Esophagus squamous epithelium (tissue), 5 donors: ENCODE results near the gene EDA. TPM values are rescaled to one million over a fixed set of nuclear protein-coding genes. Genes with fewer than 3 reads are reported as not detected.

ENCODE experiments used
- DNase-seq: peaks from one replicate; lab custom pipeline; 2025; lab: John Stamatoyannopoulos, UW
- H3K27ac ChIP-seq, 4 donors: fragments of 200-600 bp; sonication (generic); one replicate each; pipeline ENCODE4 v1.5.1; 2016 to 2019; ENCODE audit warnings: mild to moderate bottlenecking in 1 of 4
- H3K27me3 ChIP-seq, 4 donors: fragments of 200-600 bp; sonication (generic); 1 replicate in 3 of 4; 2 replicates in 1 of 4; pipeline versions ENCODE4 v1.5.1 to v1.6.0; 2017 to 2021; ENCODE audit warnings: antibody characterized with exemption in 1 of 4
- H3K36me3 ChIP-seq, 3 donors: fragments of 200-600 bp; sonication (generic); one replicate each; pipeline ENCODE4 v1.5.1; 2016 to 2019
- H3K4me1 ChIP-seq, 3 donors: fragments of 200-600 bp; sonication (generic); one replicate each; pipeline ENCODE4 v1.5.1; 2017 to 2019
- H3K4me3 ChIP-seq, 4 donors: fragments of 200-600 bp; sonication (generic); 1 replicate in 3 of 4; 2 replicates in 1 of 4; pipeline ENCODE4 v1.5.1; 2016 to 2019; ENCODE audit warnings: mild to moderate bottlenecking in 2 of 4, moderate library complexity in 1 of 4
- H3K9me3 ChIP-seq, 3 donors: fragments of 200-600 bp; sonication (generic); one replicate each; pipeline ENCODE4 v1.5.1; 2016 to 2019
- POLR2A ChIP-seq, 4 donors: fragments of 450-650 bp; IDR thresholded peaks; one replicate each; pipeline ENCODE4 v1.6.1; 2017; ENCODE audit warnings: antibody characterized with exemption in 4 of 4, mild to moderate bottlenecking in 4 of 4, moderate library complexity in 3 of 4
- WGBS, 2 donors: methylation state at CpG; one replicate each; pipeline ENCODE4 v1.1.5; 2018; 5-methylcytosine and 5-hydroxymethylcytosine counted together
- intact Hi-C: fragments of 100-400 bp; cut with DNase I; formaldehyde crosslinking; loops from one replicate; pipeline ENCODE4 v1.15.0; 2022
- total RNA-seq, 4 donors: library from RNA; depleted of rRNA; stranded (reverse); fragments of >200 nt; gene quantifications; one replicate each; pipeline ENCODE4 v1.1.0, GENCODE V29; 2016
- TF ChIP-seq, protein P1 (sequence below), 6 experiments: fragments of 450-650 bp in 4 of 6; fragments of 200-600 bp in 2 of 6; sonication (generic) in 2 of 6; IDR thresholded peaks; one replicate each; pipeline ENCODE4 v1.5.1; 2016 to 2019; ENCODE audit warnings: antibody characterized with exemption in 6 of 6, mild to moderate bottlenecking in 4 of 6, moderate library complexity in 4 of 6
- donor health status: DM: yes; HTN: yes; CAD: no.

Gene EDA
- total RNA-seq, 4 donors from 2014 or later, result 1.5 to 2.9 (median 2.4) TPM

DNA sequence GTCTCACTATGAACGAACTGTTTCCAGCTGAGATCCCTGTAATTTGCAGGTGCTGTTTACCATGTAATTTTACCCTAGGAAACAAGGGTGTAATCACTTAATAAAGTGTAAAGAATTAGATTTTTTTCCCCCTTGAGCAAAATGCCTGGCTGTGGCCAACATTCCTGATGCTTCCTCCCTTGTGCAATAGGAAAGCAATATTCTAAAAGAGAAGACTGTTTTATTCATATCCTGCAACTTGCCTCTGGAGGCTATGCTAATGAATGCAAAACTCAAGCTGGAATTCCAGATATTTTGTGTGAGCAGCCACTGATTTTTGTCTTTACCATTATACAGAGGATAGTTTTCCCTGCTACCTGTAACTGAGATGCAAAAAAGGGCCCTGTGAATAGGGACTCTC, 335.8 kb downstream of the EDA start:
- no peaks in the 10 kb centered on the region for H3K4me1 ChIP-seq
- H3K27me3 ChIP-seq, result no peaks in the 10 kb centered on the region
- DNase-seq, result no peak
- intact Hi-C loops, result no loop called here
- no peaks in the 10 kb centered on the region for H3K9me3 ChIP-seq
- no peaks in the 10 kb centered on the region for H3K36me3 ChIP-seq
- no peak overlapping the region for H3K4me3 ChIP-seq
- H3K27ac ChIP-seq, result no peak overlapping the region
- TF ChIP-seq POLR2A (IDR thresholded peaks at IDR 0.05), result no peak
- 61 to 67% methylated on average over 1 of the region's 1 CpG for WGBS, 2 donors

DNA sequence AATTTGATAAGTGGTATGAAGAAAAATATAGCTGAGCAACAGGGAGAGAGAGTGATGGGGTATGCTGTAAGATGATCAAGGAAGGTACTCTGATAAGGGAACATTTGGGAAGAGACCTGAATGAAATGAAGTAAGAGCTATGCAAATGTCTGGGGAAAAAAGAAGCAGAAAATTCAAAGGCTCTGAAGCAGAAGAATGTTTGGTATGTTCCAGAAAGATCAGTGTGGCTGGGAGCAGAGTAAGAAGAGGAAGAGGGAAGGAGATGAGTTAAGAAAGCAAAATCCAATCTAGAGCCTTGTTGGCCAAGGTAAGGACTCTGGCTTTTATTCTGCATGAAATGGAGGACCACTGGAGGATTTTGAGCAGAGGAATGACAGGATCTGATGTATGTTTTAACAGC, 343.8 kb downstream of the EDA start:
- intact Hi-C loops, result no loop called here
- Histone ChIP-seq H3K4me1 (no peaks in the 10 kb centered on the region), H3K9me3 (no peaks in the 10 kb centered on the region), H3K27ac (no peak overlapping the region), H3K27me3 (no peaks in the 10 kb centered on the region), H3K4me3 (no peak overlapping the region), H3K36me3 (no peaks in the 10 kb centered on the region)
- DNase-seq, result no peak
- TF ChIP-seq, protein P1, sequence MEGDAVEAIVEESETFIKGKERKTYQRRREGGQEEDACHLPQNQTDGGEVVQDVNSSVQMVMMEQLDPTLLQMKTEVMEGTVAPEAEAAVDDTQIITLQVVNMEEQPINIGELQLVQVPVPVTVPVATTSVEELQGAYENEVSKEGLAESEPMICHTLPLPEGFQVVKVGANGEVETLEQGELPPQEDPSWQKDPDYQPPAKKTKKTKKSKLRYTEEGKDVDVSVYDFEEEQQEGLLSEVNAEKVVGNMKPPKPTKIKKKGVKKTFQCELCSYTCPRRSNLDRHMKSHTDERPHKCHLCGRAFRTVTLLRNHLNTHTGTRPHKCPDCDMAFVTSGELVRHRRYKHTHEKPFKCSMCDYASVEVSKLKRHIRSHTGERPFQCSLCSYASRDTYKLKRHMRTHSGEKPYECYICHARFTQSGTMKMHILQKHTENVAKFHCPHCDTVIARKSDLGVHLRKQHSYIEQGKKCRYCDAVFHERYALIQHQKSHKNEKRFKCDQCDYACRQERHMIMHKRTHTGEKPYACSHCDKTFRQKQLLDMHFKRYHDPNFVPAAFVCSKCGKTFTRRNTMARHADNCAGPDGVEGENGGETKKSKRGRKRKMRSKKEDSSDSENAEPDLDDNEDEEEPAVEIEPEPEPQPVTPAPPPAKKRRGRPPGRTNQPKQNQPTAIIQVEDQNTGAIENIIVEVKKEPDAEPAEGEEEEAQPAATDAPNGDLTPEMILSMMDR (IDR thresholded peaks at IDR 0.05), result no peak
- no peak for TF ChIP-seq POLR2A (IDR thresholded peaks at IDR 0.05)

DNA sequence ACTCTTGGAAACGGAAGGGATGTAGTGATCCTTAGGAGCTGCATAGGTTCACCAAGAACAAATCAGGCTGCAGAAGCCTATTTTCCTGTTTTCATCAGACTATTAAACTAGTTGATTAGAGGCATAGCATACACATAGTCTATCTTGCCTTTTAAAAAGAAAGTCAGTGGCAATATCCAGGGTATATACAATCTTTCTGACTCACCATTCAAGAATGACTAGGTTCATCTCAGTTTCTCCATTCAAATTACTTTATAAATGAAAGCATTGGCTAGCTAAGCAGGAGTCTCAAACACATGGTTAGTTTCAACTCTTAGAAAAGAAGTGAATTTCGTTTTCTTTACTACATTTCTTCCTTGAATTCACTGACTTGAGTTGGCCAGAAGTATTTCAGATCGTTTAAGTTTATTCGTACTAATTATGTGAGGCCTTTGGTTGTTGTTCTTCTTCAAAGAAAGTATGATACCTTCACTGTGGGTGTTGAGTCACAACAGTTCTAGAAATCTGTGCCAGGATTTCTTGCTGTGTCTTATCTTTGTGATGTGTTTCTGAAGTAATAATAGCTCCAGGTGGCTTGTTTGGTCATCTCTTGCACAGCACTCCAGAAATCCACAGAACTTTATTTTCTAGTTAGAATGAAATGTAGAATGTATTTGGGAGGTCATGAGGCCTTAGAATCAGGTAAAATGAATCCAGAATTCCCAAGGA, 345.6 kb downstream of the EDA start:
- DNase-seq, result no peak
- no peaks in the 10 kb centered on the region for H3K27me3 ChIP-seq
- H3K9me3 ChIP-seq, result no peaks in the 10 kb centered on the region
- H3K36me3 ChIP-seq, result no peaks in the 10 kb centered on the region
- intact Hi-C loops, result no loop called here
- H3K4me1 ChIP-seq, result no peaks in the 10 kb centered on the region
- TF ChIP-seq, protein P1 (IDR thresholded peaks at IDR 0.05), result no peak
- TF ChIP-seq POLR2A (IDR thresholded peaks at IDR 0.05), result no peak
- 64 to 69% methylated on average over 4 of the region's 4 CpGs for WGBS, 2 donors
- H3K4me3 ChIP-seq, result no peak overlapping the region
- H3K27ac ChIP-seq, result no peak overlapping the region

DNA sequence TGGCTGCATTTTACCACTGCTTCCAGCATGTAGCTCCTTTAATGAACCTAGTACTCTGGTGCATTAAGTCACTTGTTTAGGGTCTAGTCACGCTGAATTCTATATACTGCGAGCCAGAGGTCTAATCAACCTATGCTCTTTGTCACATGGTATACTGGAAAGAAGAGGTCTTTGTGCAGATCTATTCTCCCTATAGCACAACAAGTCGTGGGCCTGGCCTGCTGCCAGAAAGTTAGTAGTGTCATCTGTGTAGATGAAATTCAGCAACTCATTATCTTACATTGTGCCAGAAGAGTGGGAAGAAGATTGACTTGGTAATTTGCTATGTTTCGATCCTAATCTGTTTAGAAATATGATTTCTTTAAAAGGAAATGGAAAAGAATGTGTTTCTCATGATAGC, 353.0 kb downstream of the EDA start:
- Histone ChIP-seq H3K9me3 (no peaks in the 10 kb centered on the region), H3K36me3 (no peaks in the 10 kb centered on the region), H3K4me1 (no peaks in the 10 kb centered on the region), H3K27ac (no peak overlapping the region), H3K27me3 (no peaks in the 10 kb centered on the region), H3K4me3 (no peak overlapping the region)
- 51 to 54% methylated on average over 4 of the region's 4 CpGs for WGBS, 2 donors
- TF ChIP-seq POLR2A (IDR thresholded peaks at IDR 0.05), result no peak
- TF ChIP-seq, protein P1 (IDR thresholded peaks at IDR 0.05), result no peak
- intact Hi-C loops, result no loop called here
- DNase-seq, result no peak

DNA sequence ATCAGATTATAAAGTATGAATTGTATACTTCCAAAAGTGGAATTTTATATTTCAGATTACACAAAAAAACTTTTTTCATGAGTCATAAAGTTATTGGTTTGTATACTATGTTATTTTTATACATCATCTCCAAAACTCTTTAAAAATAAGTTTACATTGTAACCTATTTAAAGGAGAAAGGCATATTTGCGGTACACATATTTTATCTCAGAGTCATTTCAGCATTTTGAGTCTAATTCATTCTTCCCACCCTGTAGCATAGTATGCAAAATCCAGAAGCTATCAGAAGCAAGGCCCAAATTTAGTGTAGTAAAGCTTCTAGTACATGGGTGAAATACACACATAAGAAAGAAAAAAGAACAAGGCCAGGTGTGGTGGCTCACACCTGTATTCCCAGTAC, 353.5 kb downstream of the EDA start:
- H3K4me3 ChIP-seq, result no peak overlapping the region
- WGBS, 2 donors, result 85 to 89% methylated on average over 1 of the region's 1 CpG
- no peaks in the 10 kb centered on the region for H3K27me3 ChIP-seq
- no peaks in the 10 kb centered on the region for H3K36me3 ChIP-seq
- TF ChIP-seq POLR2A (IDR thresholded peaks at IDR 0.05), result no peak
- no peaks in the 10 kb centered on the region for H3K4me1 ChIP-seq
- intact Hi-C loops, result no loop called here
- no peak for DNase-seq
- no peak overlapping the region for H3K27ac ChIP-seq
- H3K9me3 ChIP-seq, result no peaks in the 10 kb centered on the region

DNA sequence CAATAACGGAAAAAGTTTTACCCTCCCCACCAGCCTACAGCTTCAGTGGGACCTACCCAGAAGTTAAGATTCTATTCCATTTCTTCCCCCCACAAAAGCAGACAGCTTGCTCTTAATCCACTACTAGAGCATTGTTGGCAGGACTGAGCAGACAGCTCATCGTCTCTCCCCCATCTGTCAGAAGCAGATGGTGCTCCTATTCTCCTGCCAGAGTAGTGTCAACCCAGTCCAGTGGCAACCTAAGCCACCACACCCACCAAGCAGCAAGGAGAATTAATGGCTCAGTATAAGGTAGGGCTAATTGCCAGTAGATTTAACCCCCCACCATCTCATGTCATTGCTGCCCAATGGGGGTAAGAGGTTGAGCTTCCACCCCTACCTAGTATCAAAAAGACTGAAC, 371.8 kb downstream of the EDA start:
- WGBS, 2 donors, result 35 to 49% methylated on average over 2 of the region's 2 CpGs
- TF ChIP-seq POLR2A (IDR thresholded peaks at IDR 0.05), result no peak
- TF ChIP-seq, protein P1 (IDR thresholded peaks at IDR 0.05), result no peak
- Histone ChIP-seq H3K27ac (no peak overlapping the region), H3K9me3 (no peaks in the 10 kb centered on the region), H3K4me1 (no peaks in the 10 kb centered on the region), H3K27me3 (no peaks in the 10 kb centered on the region), H3K4me3 (no peak overlapping the region), H3K36me3 (no peaks in the 10 kb centered on the region)
- intact Hi-C loops, result no loop called here
- no peak for DNase-seq
